ENCODE measurements around the gene CENPQ. TPM values are rescaled to one million over a fixed set of nuclear protein-coding genes. Genes with fewer than 3 reads are reported as not detected.

The CENPQ gene
- polyA plus RNA-seq, 1 experiment = 2.1 TPM

GRCh38 chr6:49506569-49507111 is 43.5 kb downstream of the CENPQ start:
- no peaks in the 10 kb centered on the region for H3K36me3 ChIP-seq (ENCODE audit: control insufficient read depth, insufficient read depth, low read length)
- no peaks in the 10 kb centered on the region for H3K27me3 ChIP-seq (ENCODE audit: control insufficient read depth, insufficient read depth, low read length)
- ChIA-PET CTCF (no interaction called here), POLR2A (no interaction called here)
- TF ChIP-seq CTCF (IDR thresholded peaks at IDR 0.05; ENCODE audit: insufficient read depth, low read depth, low read length) = no peak
- DNase-seq (ENCODE audit: low read depth) = no peak
- no peak overlapping the region for H3K4me3 ChIP-seq (ENCODE audit: low read depth, low read length)

- Histone ChIP-seq H3K27me3 (ENCODE audit: control insufficient read depth, insufficient read depth, low read length) (no peaks in the 10 kb centered on the region), H3K4me3 (ENCODE audit: low read depth, low read length) (no peak overlapping the region), H3K36me3 (ENCODE audit: control insufficient read depth, insufficient read depth, low read length) (no peaks in the 10 kb centered on the region)
- no peak for DNase-seq (ENCODE audit: low read depth)
- POLR2A ChIA-PET = no interaction called here
- TF ChIP-seq CTCF (IDR thresholded peaks at IDR 0.05; ENCODE audit: insufficient read depth, low read depth, low read length) = no peak
- CTCF ChIA-PET = no interaction called here
Measured at GRCh38 chr6:49509342-49509741, 46.2 kb downstream of the CENPQ start.

GRCh38 chr6:49513153-49513989 is 50.2 kb downstream of the CENPQ start:
- no peak for DNase-seq (ENCODE audit: low read depth)
- ChIA-PET POLR2A (no interaction called here), CTCF (interaction anchor here (1.9 kb wide), 1 partner anchor 94 kb away, joined by 5 read pairs; no protein-coding TSS in a partner anchor)
- no peaks in the 10 kb centered on the region for H3K36me3 ChIP-seq (ENCODE audit: control insufficient read depth, insufficient read depth, low read length)
- no peaks in the 10 kb centered on the region for H3K27me3 ChIP-seq (ENCODE audit: control insufficient read depth, insufficient read depth, low read length)
- no peak for TF ChIP-seq CTCF (IDR thresholded peaks at IDR 0.05; ENCODE audit: insufficient read depth, low read depth, low read length)
- no peak overlapping the region for H3K4me3 ChIP-seq (ENCODE audit: low read depth, low read length)

GRCh38 chr6:49514571-49515484 is 51.7 kb downstream of the CENPQ start:
- H3K4me3 ChIP-seq (ENCODE audit: low read depth, low read length) = no peak overlapping the region
- H3K27me3 ChIP-seq (ENCODE audit: control insufficient read depth, insufficient read depth, low read length) = no peaks in the 10 kb centered on the region
- POLR2A ChIA-PET = no interaction called here
- DNase-seq (ENCODE audit: low read depth) = no peak
- CTCF ChIA-PET = interaction anchor here (1.9 kb wide), 1 partner anchor 92 kb away, joined by 5 read pairs; no protein-coding TSS in a partner anchor
- no peak for TF ChIP-seq CTCF (IDR thresholded peaks at IDR 0.05; ENCODE audit: insufficient read depth, low read depth, low read length)
- H3K36me3 ChIP-seq (ENCODE audit: control insufficient read depth, insufficient read depth, low read length) = no peaks in the 10 kb centered on the region

Measured in BJ (cell line).